ENCODE measurements around the gene MTOR. TPM values are rescaled to one million over a fixed set of nuclear protein-coding genes. Genes with fewer than 3 reads are reported as not detected.

The MTOR gene
- total and polyA plus RNA-seq, 10 of the 15 experiments (the other 5 are each of a cell fraction or from before 2014, with no cell fraction given), result 6.6 to 41.8 (median 29.8) TPM

GRCh38 chr1:11272832-11273594 is 10.7 kb upstream of the MTOR start, which contains the start of gene UBIAD1 (continued):
- TF ChIP-seq CHD1 (IDR thresholded peaks at IDR 0.05; ENCODE audit: low read depth, low read length) (no peak), NBN (IDR thresholded peaks at IDR 0.05) (peak; percentile 91), KDM1A (IDR thresholded peaks at IDR 0.05; ENCODE audit: borderline replicate concordance) (no peak), RAD51 (IDR thresholded peaks at IDR 0.05) (peak; percentile 45; the same call in 1 of the 2 replicates), HDAC2 (IDR thresholded peaks at IDR 0.05) (no peak), ZNF24 (IDR thresholded peaks at IDR 0.05) (no peak), KLF5 (IDR thresholded peaks at IDR 0.05; ENCODE audit: partially characterized antibody) (peak; percentile 78), STAT1 (conservative IDR thresholded peaks at IDR 0.05) (peak; percentile 84; the same call in 1 of the 2 replicates), NKRF (conservative IDR thresholded peaks at IDR 0.05) (peak; percentile 97), ATF7 (IDR thresholded peaks at IDR 0.05; ENCODE audit: low read depth) (0 out of 2 replicates have a peak, but pooled peaks have one; percentile 12), SKIL (IDR thresholded peaks at IDR 0.05; ENCODE audit: low read depth, poor library complexity, severe bottlenecking) (no peak), RBBP5 (conservative IDR thresholded peaks at IDR 0.05) (no peak), RAD21 (IDR thresholded peaks at IDR 0.05; ENCODE audit: insufficient read depth, low read depth, low read length) (no peak), MTA3 (IDR thresholded peaks at IDR 0.05; ENCODE audit: borderline replicate concordance, low read length) (no peak), ZNF207 (IDR thresholded peaks at IDR 0.05; ENCODE audit: borderline replicate concordance) (peak; percentile 80; the same call in 1 of the 2 replicates), NR2C2 (IDR thresholded peaks at IDR 0.05; ENCODE audit: borderline replicate concordance, control insufficient read depth, insufficient read length, low read depth) (no peak), BACH1 (IDR thresholded peaks at IDR 0.05; ENCODE audit: borderline replicate concordance) (peak; percentile 68; the same call in 1 of the 2 replicates), MEF2B (IDR thresholded peaks at IDR 0.05; ENCODE audit: partially characterized antibody, poor library complexity, severe bottlenecking) (peak; percentile 38), RB1 (IDR thresholded peaks at IDR 0.05; ENCODE audit: borderline replicate concordance) (peak; percentile 95), EED (IDR thresholded peaks at IDR 0.05; ENCODE audit: low read depth) (peak; percentile 22; the same call in 1 of the 2 replicates), YY1 (IDR thresholded peaks at IDR 0.05; ENCODE audit: low read depth, low read length) (peak; percentile 97), SIX5 (IDR thresholded peaks at IDR 0.05; ENCODE audit: low read depth, low read length, severe bottlenecking) (peak; percentile 7), ZNF687 (IDR thresholded peaks at IDR 0.05) (peak; percentile 61), ESRRA (IDR thresholded peaks at IDR 0.05; ENCODE audit: low read length) (no peak)
